Measurements from ENCODE around the gene PPA1.

DNA sequence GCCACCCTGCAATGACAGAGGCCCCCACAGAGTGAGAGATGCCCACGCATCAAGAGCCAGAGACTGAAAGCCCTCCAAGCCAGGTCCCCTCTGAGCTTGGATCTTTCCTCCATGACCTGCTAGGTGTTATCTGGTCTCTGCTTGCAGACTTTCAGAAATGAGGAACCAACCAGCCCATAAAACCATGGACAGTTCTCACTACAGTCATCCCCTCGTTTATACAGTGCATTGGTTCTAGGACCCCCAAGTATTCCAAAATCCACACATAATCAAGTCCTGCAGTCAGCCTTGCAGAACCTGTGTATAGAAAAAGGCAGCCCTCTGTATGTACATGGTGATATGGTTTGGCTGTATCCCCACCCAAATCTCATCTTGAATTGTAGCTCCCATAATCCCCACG is 27.5 kb upstream of the PPA1 start:
- TF ChIP-seq EZH2phosphoT487 (conservative IDR thresholded peaks at IDR 0.05; ENCODE audit: low read length) (no peak), CTCF (IDR thresholded peaks at IDR 0.05; ENCODE audit: insufficient read depth, low read length, poor library complexity, severe bottlenecking) (no peak)
